ENCODE measurements around the gene TCAIM.

GRCh38 chr3:44437800-44438199, 99.2 kb downstream of the TCAIM start:
- no peak for TF ChIP-seq POLR2AphosphoS5 (IDR thresholded peaks at IDR 0.05; ENCODE audit: low read depth)
- TF ChIP-seq CTCF (conservative IDR thresholded peaks at IDR 0.05; ENCODE audit: low read depth in 2 of 2): no peak
- TF ChIP-seq EZH2 (IDR thresholded peaks at IDR 0.05; ENCODE audit: low read depth, unreplicated experiment): no peak
- no peak for TF ChIP-seq NANOG (IDR thresholded peaks at IDR 0.05; ENCODE audit: borderline replicate concordance)
- TF ChIP-seq ZNF114 (CRISPR knock-in tag; IDR thresholded peaks at IDR 0.05): no peak
- TF ChIP-seq JUNB (IDR thresholded peaks at IDR 0.05; ENCODE audit: unreplicated experiment): no peak
- no peak for TF ChIP-seq REST (IDR thresholded peaks at IDR 0.05; ENCODE audit: unreplicated experiment)
- TF ChIP-seq ZNF462 (CRISPR knock-in tag; IDR thresholded peaks at IDR 0.05): no peak
- no peak for TF ChIP-seq EZH2phosphoT487 (IDR thresholded peaks at IDR 0.05; ENCODE audit: unreplicated experiment)
- no peak for TF ChIP-seq CREB1 (CRISPR knock-in tag; IDR thresholded peaks at IDR 0.05; ENCODE audit: low read depth)
- TF ChIP-seq ZNF331 (CRISPR knock-in tag; IDR thresholded peaks at IDR 0.05; ENCODE audit: low read depth): no peak

All from GM23338 (cell line).